HL-60 (cell line): ENCODE measurements around the gene ACOT9.

Source experiments
- DNase-seq, 2 experiments: peaks; one replicate each; pipeline ENCODE4 v3.0.0-alpha.2; 2010 to 2020; ENCODE audit warnings: low read depth in 1 of 2, low spot score in 1 of 2
- H3K27ac ChIP-seq: fragments of 250-450 bp; sonication (Bioruptor Pico); replicated peaks from 2 replicates; pipeline ENCODE4 v1.5.1; 2020; ENCODE audit warnings: mild to moderate bottlenecking, moderate library complexity
- H3K27me3 ChIP-seq: fragments of 250-450 bp; sonication (Bioruptor Pico); 2 replicates; pipeline ENCODE4 v1.5.1; 2021; ENCODE audit warnings: mild to moderate bottlenecking, moderate library complexity; ENCODE audit not compliant: insufficient read depth, poor library complexity, severe bottlenecking
- H3K4me3 ChIP-seq: replicated peaks from 2 replicates; pipeline ENCODE4 v1.5.1; 2011; ENCODE audit warnings: mild to moderate bottlenecking, control low read depth, low read length; ENCODE audit not compliant: insufficient read depth
- CTCF ChIP-seq: IDR thresholded peaks from one replicate; pipeline ENCODE4 v1.5.1; 2011; ENCODE audit warnings: low read length, control low read depth, inconsistent platforms; ENCODE audit not compliant: insufficient read depth
- GABPA ChIP-seq: IDR thresholded peaks from 2 replicates; pipeline ENCODE4 v1.6.1; 2012; ENCODE audit warnings: low read depth
- POLR2AphosphoS5 ChIP-seq: IDR thresholded peaks from 2 replicates; pipeline ENCODE4 v1.6.1; 2012; ENCODE audit warnings: low read depth
- SPI1 ChIP-seq: IDR thresholded peaks from 2 replicates; pipeline ENCODE4 v1.6.1; 2012; ENCODE audit warnings: low read depth, mild to moderate bottlenecking, borderline replicate concordance
- TF ChIP-seq, protein P1 (sequence below): IDR thresholded peaks from 2 replicates; pipeline ENCODE4 v1.6.1; 2012; ENCODE audit warnings: low read depth; ENCODE audit not compliant: insufficient replicate concordance

ACOT9 gene

DNA sequence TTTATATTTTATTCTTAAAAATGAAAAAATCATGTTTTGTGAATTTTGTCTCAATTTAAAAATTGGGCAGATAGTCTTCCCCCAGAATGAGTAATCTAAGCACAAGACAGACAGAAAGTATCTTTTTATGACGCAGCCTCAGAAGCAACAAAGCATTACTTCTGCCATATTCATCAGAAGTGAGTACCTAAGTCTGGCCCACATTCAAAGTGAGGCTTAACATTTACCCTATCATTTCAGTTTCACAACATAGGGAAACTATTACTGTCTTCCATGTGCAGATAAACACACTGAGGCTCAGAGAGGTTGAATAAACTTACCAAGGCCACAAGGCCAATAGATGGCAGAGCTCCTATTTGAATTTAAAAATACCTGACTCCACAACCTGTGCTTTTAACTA lies 80.2 kb downstream of the ACOT9 start:
- no peak for DNase-seq

GRCh38 chrX:23662187-23662586 lies 80.9 kb downstream of the ACOT9 start:
- TF ChIP-seq, protein P1, sequence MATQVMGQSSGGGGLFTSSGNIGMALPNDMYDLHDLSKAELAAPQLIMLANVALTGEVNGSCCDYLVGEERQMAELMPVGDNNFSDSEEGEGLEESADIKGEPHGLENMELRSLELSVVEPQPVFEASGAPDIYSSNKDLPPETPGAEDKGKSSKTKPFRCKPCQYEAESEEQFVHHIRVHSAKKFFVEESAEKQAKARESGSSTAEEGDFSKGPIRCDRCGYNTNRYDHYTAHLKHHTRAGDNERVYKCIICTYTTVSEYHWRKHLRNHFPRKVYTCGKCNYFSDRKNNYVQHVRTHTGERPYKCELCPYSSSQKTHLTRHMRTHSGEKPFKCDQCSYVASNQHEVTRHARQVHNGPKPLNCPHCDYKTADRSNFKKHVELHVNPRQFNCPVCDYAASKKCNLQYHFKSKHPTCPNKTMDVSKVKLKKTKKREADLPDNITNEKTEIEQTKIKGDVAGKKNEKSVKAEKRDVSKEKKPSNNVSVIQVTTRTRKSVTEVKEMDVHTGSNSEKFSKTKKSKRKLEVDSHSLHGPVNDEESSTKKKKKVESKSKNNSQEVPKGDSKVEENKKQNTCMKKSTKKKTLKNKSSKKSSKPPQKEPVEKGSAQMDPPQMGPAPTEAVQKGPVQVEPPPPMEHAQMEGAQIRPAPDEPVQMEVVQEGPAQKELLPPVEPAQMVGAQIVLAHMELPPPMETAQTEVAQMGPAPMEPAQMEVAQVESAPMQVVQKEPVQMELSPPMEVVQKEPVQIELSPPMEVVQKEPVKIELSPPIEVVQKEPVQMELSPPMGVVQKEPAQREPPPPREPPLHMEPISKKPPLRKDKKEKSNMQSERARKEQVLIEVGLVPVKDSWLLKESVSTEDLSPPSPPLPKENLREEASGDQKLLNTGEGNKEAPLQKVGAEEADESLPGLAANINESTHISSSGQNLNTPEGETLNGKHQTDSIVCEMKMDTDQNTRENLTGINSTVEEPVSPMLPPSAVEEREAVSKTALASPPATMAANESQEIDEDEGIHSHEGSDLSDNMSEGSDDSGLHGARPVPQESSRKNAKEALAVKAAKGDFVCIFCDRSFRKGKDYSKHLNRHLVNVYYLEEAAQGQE, result no peak
- TF ChIP-seq SPI1 (no peak), CTCF (no peak), GABPA (no peak), POLR2AphosphoS5 (no peak)
- Histone ChIP-seq H3K27ac (no peak overlapping the region), H3K27me3 (no peaks in the 10 kb centered on the region), H3K4me3 (no peak overlapping the region)
- DNase-seq, result no peak

More for the DNA sequence above, 80.2 kb downstream of the ACOT9 start:
- TF ChIP-seq CTCF (no peak), POLR2AphosphoS5 (no peak), GABPA (no peak), SPI1 (no peak)
- TF ChIP-seq, protein P1, result no peak
- H3K27ac ChIP-seq, result no peak overlapping the region
- H3K4me3 ChIP-seq, result no peak overlapping the region
- no peaks in the 10 kb centered on the region for H3K27me3 ChIP-seq

GRCh38 chrX:23661671-23662070 lies 81.4 kb downstream of the ACOT9 start:
- no peaks in the 10 kb centered on the region for H3K27me3 ChIP-seq
- TF ChIP-seq GABPA, result no peak
- TF ChIP-seq, protein P1, result no peak
- no peak for TF ChIP-seq SPI1
- TF ChIP-seq CTCF, result no peak
- DNase-seq, result no peak
- H3K4me3 ChIP-seq, result no peak overlapping the region
- no peak overlapping the region for H3K27ac ChIP-seq
